Nucleus accumbens (tissue), 56 donors: Measurements from ENCODE around the gene DENND10.

ENCODE experiments used
- DNase-seq, 56 donors: peaks; one replicate each; lab custom pipeline; 2025; lab: John Stamatoyannopoulos, UW

The DENND10 gene

GRCh38 chr10:119103903-119104653 is at the start of gene DENND10:
DENND10 (plus strand) TSS chr10:119104113; CDS start chr10:119104143, 30 bp downstream.
- DNase-seq, result peak; percentile 23 to 94 (median 82)

- no peak for DNase-seq
Observed at GRCh38 chr10:119055472-119055871, 48.4 kb upstream of the DENND10 start.

GRCh38 chr10:119058010-119058409 is 45.9 kb upstream of the DENND10 start:
- DNase-seq, result peak in 11 of 56 donors; percentile 0 to 36 (median 9)

GRCh38 chr10:119059557-119059956 is 44.4 kb upstream of the DENND10 start:
- no peak for DNase-seq

- DNase-seq, result no peak
Observed at GRCh38 chr10:119060107-119060506, 43.8 kb upstream of the DENND10 start.

GRCh38 chr10:119061352-119061751 is 42.6 kb upstream of the DENND10 start:
- DNase-seq, result no peak

GRCh38 chr10:119061926-119062325 is 42.0 kb upstream of the DENND10 start:
- DNase-seq, result no peak

- DNase-seq, result no peak
Observed at GRCh38 chr10:119070395-119071165, 33.3 kb upstream of the DENND10 start.

GRCh38 chr10:119073584-119073983 is 30.3 kb upstream of the DENND10 start:
- no peak for DNase-seq

- DNase-seq, result no peak
Observed at GRCh38 chr10:119078422-119079179, 25.3 kb upstream of the DENND10 start.

GRCh38 chr10:119079599-119080520 is 24.1 kb upstream of the DENND10 start:
- peak in 43 of 56 donors; percentile 23 to 77 (median 50) for DNase-seq

GRCh38 chr10:119080521-119081259 is 23.2 kb upstream of the DENND10 start, which contains the start of gene EIF3A:
EIF3A (minus strand) TSS chr10:119080817; CDS start chr10:119080676, 141 bp downstream.
- DNase-seq, result peak; percentile 28 to 94 (median 86)

- no peak for DNase-seq
Observed at GRCh38 chr10:119084896-119085295, 19.0 kb upstream of the DENND10 start.

- no peak for DNase-seq
Observed at GRCh38 chr10:119087271-119087882, 16.5 kb upstream of the DENND10 start.

GRCh38 chr10:119090026-119090795 is 13.7 kb upstream of the DENND10 start:
- DNase-seq, result no peak

- no peak for DNase-seq
Observed at GRCh38 chr10:119090968-119091367, 12.9 kb upstream of the DENND10 start.

GRCh38 chr10:119095640-119096039 is 8.3 kb upstream of the DENND10 start:
- no peak for DNase-seq
